Rectal smooth muscle tissue (tissue), 1 donor: ENCODE data around the gene RHOG.
"Not testable (repeated sequence)": the region's sequence is repeated elsewhere in the genome, so short reads cannot be mapped to it uniquely, and the experiment has no call there.

Experiments used
- H3K27ac ChIP-seq: one replicate; pipeline ENCODE4 v1.7.0; 2013; ENCODE audit warnings: low read depth, low read length, inconsistent platforms
- H3K27me3 ChIP-seq: one replicate; pipeline ENCODE4 v1.7.0; 2013; ENCODE audit warnings: low read length; ENCODE audit not compliant: control insufficient read depth, insufficient read depth
- H3K36me3 ChIP-seq: one replicate; pipeline ENCODE4 v1.7.0; 2013; ENCODE audit warnings: low read length; ENCODE audit not compliant: control insufficient read depth, insufficient read depth
- H3K4me1 ChIP-seq: one replicate; pipeline ENCODE4 v1.7.0; 2013; ENCODE audit warnings: low read length; ENCODE audit not compliant: control insufficient read depth, insufficient read depth
- H3K4me3 ChIP-seq: one replicate; pipeline ENCODE4 v1.7.0; 2013; ENCODE audit warnings: low read length
- H3K9ac ChIP-seq: one replicate; pipeline ENCODE4 v1.7.0; 2013; ENCODE audit warnings: low read length

The RHOG gene

DNA sequence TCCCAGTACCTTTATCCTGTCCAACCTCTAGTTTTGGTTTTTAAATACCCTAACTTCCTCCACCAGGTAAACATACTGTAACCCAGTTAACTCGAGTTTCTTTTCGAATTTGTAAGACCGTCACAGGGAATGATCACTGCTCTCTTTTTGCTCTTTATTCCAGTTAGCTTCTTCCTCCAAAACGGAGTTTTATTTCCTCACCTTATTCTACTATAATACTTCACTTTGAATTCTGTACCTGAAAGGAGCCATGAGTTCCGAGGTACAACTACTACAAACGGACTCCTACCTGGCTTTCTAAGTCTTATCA, 44.8 kb downstream of the RHOG start:
- peaks cover 11% of the 10 kb centered on the region for H3K4me1 ChIP-seq
- H3K9ac ChIP-seq: no peak overlapping the region
- H3K36me3 ChIP-seq: peaks cover 2% of the 10 kb centered on the region
- H3K4me3 ChIP-seq: peak overlapping the region; percentile 74
- H3K27me3 ChIP-seq: no peaks in the 10 kb centered on the region
- H3K27ac ChIP-seq: no peak overlapping the region

- H3K27ac ChIP-seq: no peak overlapping the region
- no peaks in the 10 kb centered on the region for H3K27me3 ChIP-seq
- peaks cover 2% of the 10 kb centered on the region for H3K36me3 ChIP-seq
- H3K4me3 ChIP-seq: peak overlapping the region; percentile 74
- H3K4me1 ChIP-seq: peaks cover 11% of the 10 kb centered on the region
- H3K9ac ChIP-seq: no peak overlapping the region
These were observed 45.4 kb downstream of the RHOG start for GRCh38 chr11:3795131-3796001.

GRCh38 chr11:3794387-3794786, 46.4 kb downstream of the RHOG start:
- not testable (repeated sequence) for H3K27ac ChIP-seq, H3K36me3 ChIP-seq, H3K27me3 ChIP-seq, H3K9ac ChIP-seq, H3K4me3 ChIP-seq
- H3K4me1 ChIP-seq: peaks cover 11% of the 10 kb centered on the region

GRCh38 chr11:3786781-3787428, 53.9 kb downstream of the RHOG start:
- Histone ChIP-seq H3K9ac (no peak overlapping the region), H3K36me3 (no peaks in the 10 kb centered on the region), H3K27ac (no peak overlapping the region), H3K27me3 (no peaks in the 10 kb centered on the region), H3K4me1 (no peaks in the 10 kb centered on the region), H3K4me3 (no peak overlapping the region)

GRCh38 chr11:3783611-3784010, 57.1 kb downstream of the RHOG start:
- no peak overlapping the region for H3K9ac ChIP-seq
- H3K4me1 ChIP-seq: no peaks in the 10 kb centered on the region
- H3K27me3 ChIP-seq: no peaks in the 10 kb centered on the region
- H3K27ac ChIP-seq: no peak overlapping the region
- peaks cover 4% of the 10 kb centered on the region for H3K36me3 ChIP-seq
- H3K4me3 ChIP-seq: no peak overlapping the region

- no peaks in the 10 kb centered on the region for H3K4me1 ChIP-seq
- no peaks in the 10 kb centered on the region for H3K27me3 ChIP-seq
- H3K27ac ChIP-seq: no peak overlapping the region
- peaks cover 7% of the 10 kb centered on the region for H3K36me3 ChIP-seq
- no peak overlapping the region for H3K4me3 ChIP-seq
- H3K9ac ChIP-seq: no peak overlapping the region
These were observed 57.8 kb downstream of the RHOG start for GRCh38 chr11:3782963-3783362.

GRCh38 chr11:3781423-3781822, 59.3 kb downstream of the RHOG start:
- no peak overlapping the region for H3K4me3 ChIP-seq
- H3K4me1 ChIP-seq: no peaks in the 10 kb centered on the region
- H3K27ac ChIP-seq: no peak overlapping the region
- peaks cover 7% of the 10 kb centered on the region for H3K36me3 ChIP-seq
- H3K9ac ChIP-seq: no peak overlapping the region
- H3K27me3 ChIP-seq: no peaks in the 10 kb centered on the region
